Subcutaneous adipose tissue (tissue), 4 donors: ENCODE results near the gene EEFSEC. TPM values are rescaled to one million over a fixed set of nuclear protein-coding genes. Genes with fewer than 3 reads are reported as not detected.

Source experiments
- total RNA-seq, 4 donors: library from RNA; depleted of rRNA; stranded (reverse); fragments of >200 nt; gene quantifications; one replicate each; pipeline ENCODE4 v1.1.0, GENCODE V29; 2016
- TF ChIP-seq, protein P1 (sequence below): fragments of 450-650 bp; IDR thresholded peaks from one replicate; pipeline ENCODE4 v1.5.1; 2016; ENCODE audit warnings: low read depth, mild to moderate bottlenecking, control low read depth, antibody characterized with exemption, moderate library complexity

The EEFSEC gene
- total RNA-seq, 4 donors from 2014 or later: 13.7 to 26.9 (median 17.4) TPM

DNA sequence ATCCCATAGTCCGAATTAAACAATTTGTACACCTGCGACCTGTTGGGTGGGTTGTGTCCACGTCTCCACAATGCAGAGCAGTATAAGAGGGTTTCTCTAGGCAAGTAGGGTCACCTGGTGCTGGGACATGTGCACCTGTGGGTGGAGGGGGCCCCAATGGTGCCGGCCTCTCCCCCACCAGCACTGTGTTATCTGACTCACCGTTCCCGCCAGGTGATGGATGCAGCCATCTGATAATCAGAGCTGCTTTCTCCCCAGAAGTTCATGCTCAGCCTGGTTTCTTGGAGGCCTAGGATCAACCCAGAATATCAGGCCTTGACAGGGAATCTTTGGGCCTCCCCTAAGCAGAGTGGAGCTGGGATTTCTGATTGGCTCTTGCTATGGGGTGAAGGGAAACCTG lies 227.4 kb downstream of the EEFSEC start:
- TF ChIP-seq, protein P1, sequence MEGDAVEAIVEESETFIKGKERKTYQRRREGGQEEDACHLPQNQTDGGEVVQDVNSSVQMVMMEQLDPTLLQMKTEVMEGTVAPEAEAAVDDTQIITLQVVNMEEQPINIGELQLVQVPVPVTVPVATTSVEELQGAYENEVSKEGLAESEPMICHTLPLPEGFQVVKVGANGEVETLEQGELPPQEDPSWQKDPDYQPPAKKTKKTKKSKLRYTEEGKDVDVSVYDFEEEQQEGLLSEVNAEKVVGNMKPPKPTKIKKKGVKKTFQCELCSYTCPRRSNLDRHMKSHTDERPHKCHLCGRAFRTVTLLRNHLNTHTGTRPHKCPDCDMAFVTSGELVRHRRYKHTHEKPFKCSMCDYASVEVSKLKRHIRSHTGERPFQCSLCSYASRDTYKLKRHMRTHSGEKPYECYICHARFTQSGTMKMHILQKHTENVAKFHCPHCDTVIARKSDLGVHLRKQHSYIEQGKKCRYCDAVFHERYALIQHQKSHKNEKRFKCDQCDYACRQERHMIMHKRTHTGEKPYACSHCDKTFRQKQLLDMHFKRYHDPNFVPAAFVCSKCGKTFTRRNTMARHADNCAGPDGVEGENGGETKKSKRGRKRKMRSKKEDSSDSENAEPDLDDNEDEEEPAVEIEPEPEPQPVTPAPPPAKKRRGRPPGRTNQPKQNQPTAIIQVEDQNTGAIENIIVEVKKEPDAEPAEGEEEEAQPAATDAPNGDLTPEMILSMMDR: no peak

DNA sequence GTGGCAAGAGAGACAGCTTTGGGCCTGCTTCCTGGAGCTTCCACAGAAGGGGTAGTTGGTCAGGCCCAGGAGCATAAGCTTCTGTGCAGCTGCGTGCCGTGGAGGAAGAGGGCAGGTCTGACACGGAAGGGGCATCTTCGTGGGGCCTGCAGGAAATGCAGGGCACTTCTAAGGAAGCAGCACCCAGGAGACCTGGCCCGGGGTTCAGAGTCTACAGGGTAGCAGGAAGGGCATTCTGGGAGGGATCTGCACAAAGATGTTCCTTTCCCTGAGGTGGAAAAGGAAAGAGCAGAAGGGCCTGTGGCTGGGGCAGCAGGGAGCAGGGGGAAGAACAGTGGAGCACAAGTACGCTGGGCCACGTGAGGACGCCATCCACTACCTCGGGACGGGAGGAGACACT lies 228.3 kb downstream of the EEFSEC start:
- TF ChIP-seq, protein P1: no peak

DNA sequence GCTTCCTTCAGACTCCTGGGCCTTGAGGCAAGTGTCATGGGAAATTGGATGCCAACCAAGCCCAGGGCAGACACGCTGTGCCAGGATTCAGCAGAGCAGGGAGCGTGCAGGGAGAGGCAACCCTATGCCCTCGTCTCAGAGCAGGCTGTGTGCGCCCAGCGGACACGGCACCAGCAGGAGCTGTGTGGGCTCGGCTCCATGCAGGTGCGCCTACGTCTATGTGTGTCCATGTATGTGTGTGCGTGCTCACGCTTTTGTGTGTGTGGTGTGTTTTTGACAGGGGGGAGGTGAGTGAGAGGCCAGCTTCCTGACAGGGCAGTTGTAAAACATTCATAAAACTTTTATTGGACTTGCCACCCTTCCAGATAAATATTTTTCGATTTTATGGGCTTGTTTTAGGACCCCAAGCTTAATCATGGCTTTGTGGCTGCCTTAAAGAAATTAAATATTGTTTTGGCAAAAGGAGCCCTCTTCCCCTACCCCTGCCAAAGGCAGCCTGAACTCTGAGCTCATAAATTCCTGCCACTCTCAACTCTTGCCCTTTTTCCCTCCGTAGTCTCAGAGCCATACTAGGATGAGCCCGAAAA lies 229.0 kb downstream of the EEFSEC start:
- TF ChIP-seq, protein P1: no peak

DNA sequence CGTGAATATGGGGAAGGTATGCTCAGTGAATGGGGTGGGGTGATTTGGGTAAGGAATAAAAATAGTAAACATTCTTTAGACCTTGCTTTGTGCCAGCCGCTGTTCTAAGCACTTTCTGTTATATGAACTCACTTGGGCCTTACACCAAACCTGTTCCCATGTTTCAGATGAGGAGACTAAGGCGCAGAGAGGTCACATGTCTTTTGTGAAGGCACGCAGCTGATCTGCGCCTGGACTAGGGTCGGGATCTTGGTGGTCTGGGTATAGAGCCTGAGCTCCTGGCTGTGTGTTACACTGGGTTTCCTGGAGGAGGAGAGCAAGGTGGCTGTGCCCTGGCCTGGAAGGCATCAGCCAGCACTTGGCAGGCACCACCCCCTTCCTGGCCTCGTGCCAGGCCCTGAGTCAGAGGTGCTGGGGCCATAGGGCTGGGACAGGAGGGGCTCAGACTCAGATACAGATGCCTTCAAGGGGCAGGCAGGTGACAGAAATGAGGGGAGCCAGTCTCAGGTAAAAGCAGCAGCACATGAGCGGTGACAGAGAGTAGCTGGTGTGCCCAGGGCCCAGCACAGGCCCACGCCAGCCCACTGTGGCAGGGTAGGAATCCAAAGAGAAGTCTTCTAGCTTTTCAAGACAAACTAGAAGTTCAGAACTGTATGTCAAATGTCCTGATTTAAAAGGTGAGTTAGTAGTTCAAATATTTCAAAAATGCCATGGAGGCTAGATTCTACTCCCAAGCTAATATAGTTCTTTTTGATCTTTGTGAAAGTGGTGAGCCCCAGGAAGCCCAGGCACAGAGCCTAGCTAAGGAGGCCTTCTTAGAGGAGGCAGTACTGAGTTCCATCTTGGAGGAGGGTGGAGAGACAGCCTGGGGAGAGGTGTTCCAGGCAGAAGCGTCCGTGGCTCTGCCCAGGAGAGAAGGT lies 230.3 kb downstream of the EEFSEC start:
- TF ChIP-seq, protein P1: no peak

DNA sequence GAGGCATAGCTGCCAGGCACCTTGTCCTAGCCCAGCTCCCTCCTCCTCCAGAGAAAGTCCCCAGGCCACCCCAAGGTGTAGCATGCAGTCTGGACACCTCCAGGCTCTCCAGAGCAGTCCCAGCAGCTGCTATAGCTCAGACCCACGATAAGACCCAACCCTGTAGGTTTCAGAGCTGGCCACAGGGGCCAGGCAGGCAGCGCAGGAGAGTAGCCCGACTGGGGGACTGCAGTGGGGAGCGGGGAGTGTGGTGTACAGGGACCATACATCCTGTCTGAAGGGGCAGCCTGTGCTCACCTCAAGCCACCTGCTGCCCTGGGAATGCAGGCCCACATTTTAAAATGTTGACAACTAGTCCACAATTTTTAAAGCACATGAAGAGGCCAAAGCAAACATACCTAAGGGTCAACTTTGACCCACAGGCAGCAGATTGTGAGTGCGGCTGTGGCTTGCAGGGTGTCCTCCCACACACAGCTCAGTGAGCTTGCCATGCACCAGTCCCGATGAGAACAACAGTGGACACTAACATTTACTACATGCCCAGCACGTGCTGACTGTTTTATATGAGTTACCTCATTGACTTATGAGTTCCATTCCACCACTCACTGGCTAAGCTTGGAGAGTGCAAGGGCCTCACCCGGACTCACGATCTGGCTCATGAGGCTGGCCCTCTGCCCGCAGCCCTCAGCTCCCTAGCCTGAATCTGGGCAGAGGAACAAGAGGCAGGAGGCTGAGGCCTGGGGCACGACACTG lies 232.0 kb downstream of the EEFSEC start:
- TF ChIP-seq, protein P1: no peak

DNA sequence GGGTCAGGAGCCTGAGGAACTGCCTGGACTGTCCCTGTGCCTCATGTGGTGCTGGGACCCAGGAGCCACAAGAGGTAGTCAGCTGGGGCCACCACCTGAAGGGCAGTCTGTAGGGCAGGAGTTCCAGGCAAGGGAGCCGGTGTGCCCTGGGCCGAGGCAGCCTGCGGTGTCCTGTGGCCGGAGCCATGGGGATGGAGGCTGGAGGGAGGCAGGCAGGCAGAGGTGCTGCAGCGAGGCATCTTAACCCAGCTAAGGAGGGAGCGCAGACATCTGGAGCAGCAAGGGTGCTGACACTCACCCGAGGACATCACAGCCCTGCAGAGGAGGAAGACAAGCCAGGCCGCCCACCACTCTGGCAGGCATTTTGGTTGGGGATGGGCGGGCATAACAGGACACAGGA lies 235.7 kb downstream of the EEFSEC start:
- TF ChIP-seq, protein P1: no peak

DNA sequence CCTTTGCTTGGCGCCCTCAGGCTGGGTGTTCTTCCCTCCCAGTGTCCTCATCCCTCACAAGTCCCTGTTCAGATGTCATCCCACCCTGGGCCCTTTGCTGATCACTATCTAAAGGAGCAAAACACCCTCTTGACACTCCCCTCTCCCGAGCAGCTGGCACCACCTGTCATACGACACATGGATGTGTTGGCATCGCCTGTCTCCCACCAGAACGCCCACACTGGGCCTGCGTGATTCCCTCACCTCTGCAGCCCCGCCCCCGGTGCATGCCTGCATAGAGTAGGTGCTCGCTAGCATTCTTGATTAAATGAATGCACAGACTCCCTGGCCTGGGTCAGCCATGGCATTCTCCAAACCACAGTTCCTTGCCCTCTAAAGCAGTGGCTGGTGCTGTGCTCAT lies 237.6 kb downstream of the EEFSEC start:
- TF ChIP-seq, protein P1: no peak
